Ectodermal cell (in vitro differentiated cells): ENCODE measurements around the gene TMEM168.
"Not testable (repeated sequence)": the region's sequence is repeated elsewhere in the genome, so short reads cannot be mapped to it uniquely, and the experiment has no call there.

Experiments
- H3K27ac ChIP-seq: 2 replicates; pipeline ENCODE4 v1.7.0; 2013; ENCODE audit warnings: mild to moderate bottlenecking, low read depth, low read length; ENCODE audit not compliant: insufficient read depth, poor library complexity, severe bottlenecking
- H3K27me3 ChIP-seq: 2 replicates; pipeline ENCODE4 v1.7.0; 2013; ENCODE audit warnings: mild to moderate bottlenecking, low read length; ENCODE audit not compliant: insufficient read depth, control insufficient read depth, poor library complexity, severe bottlenecking
- H3K36me3 ChIP-seq: one replicate; pipeline ENCODE4 v1.7.0; 2013; ENCODE audit warnings: low read length; ENCODE audit not compliant: control insufficient read depth, insufficient read depth
- H3K4me1 ChIP-seq: one replicate; pipeline ENCODE4 v1.7.0; 2013; ENCODE audit warnings: low read length; ENCODE audit not compliant: control insufficient read depth, insufficient read depth
- H3K4me3 ChIP-seq: 2 replicates; pipeline ENCODE4 v1.7.0; 2013; ENCODE audit warnings: low read depth, low read length, control low read depth; ENCODE audit not compliant: insufficient read depth
- H3K9me3 ChIP-seq: 2 replicates; pipeline ENCODE4 v1.7.0; 2013; ENCODE audit warnings: mild to moderate bottlenecking, low read length, moderate library complexity; ENCODE audit not compliant: control insufficient read depth
- WGBS, 2 experiments: methylation state at CpG; one replicate each; pipeline ENCODE4 v1.1.7; 2013; ENCODE audit warnings: missing lambda C conversion rate in 2 of 2; 5-methylcytosine and 5-hydroxymethylcytosine counted together

The TMEM168 gene

GRCh38 chr7:112753298-112753697 lies 36.9 kb downstream of the TMEM168 start:
- Histone ChIP-seq H3K27ac (no peak overlapping the region), H3K36me3 (no peaks in the 10 kb centered on the region), H3K27me3 (no peaks in the 10 kb centered on the region), H3K4me1 (no peaks in the 10 kb centered on the region), H3K9me3 (no peaks in the 10 kb centered on the region), H3K4me3 (no peak overlapping the region)

GRCh38 chr7:112752576-112752975 lies 37.6 kb downstream of the TMEM168 start:
- Histone ChIP-seq H3K27me3 (no peaks in the 10 kb centered on the region), H3K27ac (no peak overlapping the region), H3K4me1 (no peaks in the 10 kb centered on the region), H3K36me3 (no peaks in the 10 kb centered on the region), H3K4me3 (no peak overlapping the region), H3K9me3 (no peaks in the 10 kb centered on the region)
- WGBS, 2 experiments: 94 to 100% methylated on average over 2 to 3 of the region's 3 CpGs

GRCh38 chr7:112749775-112750174 lies 40.4 kb downstream of the TMEM168 start:
- Histone ChIP-seq H3K36me3 (no peaks in the 10 kb centered on the region), H3K9me3 (no peaks in the 10 kb centered on the region), H3K27ac (no peak overlapping the region), H3K4me3 (no peak overlapping the region), H3K4me1 (no peaks in the 10 kb centered on the region), H3K27me3 (no peaks in the 10 kb centered on the region)
- 75 to 82% methylated on average over 2 of the region's 2 CpGs for WGBS, 2 experiments

- Histone ChIP-seq H3K4me3 (no peak overlapping the region), H3K9me3 (no peaks in the 10 kb centered on the region), H3K36me3 (no peaks in the 10 kb centered on the region), H3K27ac (no peak overlapping the region), H3K27me3 (no peaks in the 10 kb centered on the region), H3K4me1 (no peaks in the 10 kb centered on the region)
These were observed 41.8 kb downstream of the TMEM168 start for GRCh38 chr7:112748381-112748780.

- no peaks in the 10 kb centered on the region for H3K36me3 ChIP-seq
- H3K4me3 ChIP-seq: no peak overlapping the region
- H3K27me3 ChIP-seq: no peaks in the 10 kb centered on the region
- no peak overlapping the region for H3K27ac ChIP-seq
- WGBS, 2 experiments: no CpG with 5 or more reads among the region's 1 CpG
- H3K9me3 ChIP-seq: no peaks in the 10 kb centered on the region
- H3K4me1 ChIP-seq: no peaks in the 10 kb centered on the region
These were observed 44.6 kb downstream of the TMEM168 start for GRCh38 chr7:112745635-112746034.

- no peaks in the 10 kb centered on the region for H3K4me1 ChIP-seq
- 83 to 96% methylated on average over 1 to 2 of the region's 2 CpGs for WGBS, 2 experiments
These were observed 45.4 kb downstream of the TMEM168 start for GRCh38 chr7:112744818-112745217.

GRCh38 chr7:112743811-112744210 lies 46.4 kb downstream of the TMEM168 start:
- Histone ChIP-seq H3K4me3 (no peak overlapping the region), H3K27ac (no peak overlapping the region), H3K27me3 (no peaks in the 10 kb centered on the region), H3K4me1 (no peaks in the 10 kb centered on the region), H3K9me3 (no peaks in the 10 kb centered on the region), H3K36me3 (no peaks in the 10 kb centered on the region)
- 87 to 88% methylated on average over 1 of the region's 1 CpG for WGBS, 2 experiments

More at GRCh38 chr7:112744818-112745217, 45.4 kb downstream of the TMEM168 start:
- no peak overlapping the region for H3K4me3 ChIP-seq
- no peak overlapping the region for H3K27ac ChIP-seq
- H3K27me3 ChIP-seq: no peaks in the 10 kb centered on the region
- no peaks in the 10 kb centered on the region for H3K9me3 ChIP-seq
- no peaks in the 10 kb centered on the region for H3K36me3 ChIP-seq

GRCh38 chr7:112740667-112741066 lies 49.5 kb downstream of the TMEM168 start:
- no peak overlapping the region for H3K4me3 ChIP-seq
- no peaks in the 10 kb centered on the region for H3K4me1 ChIP-seq
- no peak overlapping the region for H3K27ac ChIP-seq
- no peaks in the 10 kb centered on the region for H3K36me3 ChIP-seq
- WGBS, 2 experiments: 90 to 97% methylated on average over 2 of the region's 2 CpGs
- H3K9me3 ChIP-seq: no peaks in the 10 kb centered on the region
- no peaks in the 10 kb centered on the region for H3K27me3 ChIP-seq

GRCh38 chr7:112739436-112740180 lies 50.6 kb downstream of the TMEM168 start:
- H3K4me1 ChIP-seq: no peaks in the 10 kb centered on the region
- WGBS, 2 experiments: 92 to 93% methylated on average over 3 of the region's 3 CpGs
- H3K27ac ChIP-seq: no peak overlapping the region
- H3K4me3 ChIP-seq: no peak overlapping the region
- H3K36me3 ChIP-seq: no peaks in the 10 kb centered on the region
- no peaks in the 10 kb centered on the region for H3K27me3 ChIP-seq
- no peaks in the 10 kb centered on the region for H3K9me3 ChIP-seq

GRCh38 chr7:112735261-112735660 lies 54.9 kb downstream of the TMEM168 start:
- no peaks in the 10 kb centered on the region for H3K9me3 ChIP-seq
- WGBS, 2 experiments: 88 to 95% methylated on average over 1 of the region's 1 CpG
- H3K27me3 ChIP-seq: no peaks in the 10 kb centered on the region
- H3K36me3 ChIP-seq: no peaks in the 10 kb centered on the region
- H3K27ac ChIP-seq: no peak overlapping the region
- H3K4me3 ChIP-seq: no peak overlapping the region
- H3K4me1 ChIP-seq: no peaks in the 10 kb centered on the region

- H3K27ac ChIP-seq, H3K4me3 ChIP-seq, H3K9me3 ChIP-seq, H3K36me3 ChIP-seq, H3K27me3 ChIP-seq, H3K4me1 ChIP-seq: not testable (repeated sequence)
- WGBS, 2 experiments: 77 to 95% methylated on average over 2 of the region's 2 CpGs
These were observed 58.9 kb downstream of the TMEM168 start for GRCh38 chr7:112731324-112731723.
